Mesenchymal stem cell (in vitro differentiated cells and primary cell): ENCODE results near the gene TEKT5.

ENCODE experiments used
- DNase-seq: peaks from one replicate; pipeline ENCODE4 v3.0.0-alpha.2; 2013
- H2AFZ ChIP-seq: one replicate; pipeline ENCODE4 v1.6.1; 2013; ENCODE audit warnings: low read depth, mild to moderate bottlenecking, control low read depth, inconsistent platforms, low read length, moderate library complexity
- H2AK5ac ChIP-seq: 2 replicates; pipeline ENCODE4 v1.6.1; 2013; ENCODE audit warnings: low read length, moderate library complexity, mild to moderate bottlenecking, inconsistent platforms; ENCODE audit not compliant: severe bottlenecking
- H2BK120ac ChIP-seq: one replicate; pipeline ENCODE4 v1.6.1; 2013; ENCODE audit warnings: low read depth, mild to moderate bottlenecking, inconsistent platforms, low read length, moderate library complexity
- H2BK12ac ChIP-seq, 2 experiments: one replicate each; pipeline ENCODE4 v1.6.1; 2013; ENCODE audit warnings: inconsistent platforms in 2 of 2, low read length in 2 of 2, mild to moderate bottlenecking in 2 of 2, moderate library complexity in 2 of 2, control low read depth in 1 of 2
- H2BK15ac ChIP-seq: one replicate; pipeline ENCODE4 v1.6.1; 2013; ENCODE audit warnings: mild to moderate bottlenecking, low read depth, inconsistent platforms; ENCODE audit not compliant: poor library complexity, severe bottlenecking
- H2BK5ac ChIP-seq: 2 replicates; pipeline ENCODE4 v1.6.1; 2013; ENCODE audit warnings: low read depth, mild to moderate bottlenecking, low read length, control low read depth, inconsistent platforms; ENCODE audit not compliant: poor library complexity, severe bottlenecking
- H3K14ac ChIP-seq, 2 experiments: one replicate each; pipeline ENCODE4 v1.6.1; 2013; ENCODE audit warnings: inconsistent platforms in 2 of 2, low read length in 2 of 2, control low read depth in 1 of 2, mild to moderate bottlenecking in 1 of 2, moderate library complexity in 1 of 2
- H3K18ac ChIP-seq, 2 experiments: one replicate each; pipeline ENCODE4 v1.6.1; 2013; ENCODE audit warnings: inconsistent platforms in 2 of 2, low read length in 2 of 2, control low read depth in 1 of 2, low read depth in 1 of 2, mild to moderate bottlenecking in 1 of 2
- H3K23ac ChIP-seq, 2 experiments: one replicate each; pipeline ENCODE4 v1.6.1; 2013; ENCODE audit warnings: inconsistent platforms in 2 of 2, low read length in 2 of 2, mild to moderate bottlenecking in 2 of 2, moderate library complexity in 2 of 2, control low read depth in 1 of 2
- H3K27ac ChIP-seq: 2 replicates; pipeline ENCODE4 v1.5.1; 2013; ENCODE audit warnings: mild to moderate bottlenecking, moderate library complexity, low read length, control low read depth, inconsistent platforms; ENCODE audit not compliant: poor library complexity, severe bottlenecking
- H3K27me3 ChIP-seq, 2 experiments: 2 replicates each; pipeline versions ENCODE4 v1.6.1 to v1.7.0; 2013; ENCODE audit warnings: low read length in 2 of 2, mild to moderate bottlenecking in 2 of 2, moderate library complexity in 2 of 2, control low read depth in 1 of 2, inconsistent platforms in 1 of 2; ENCODE audit not compliant: control insufficient read depth in 1 of 2, insufficient read depth in 1 of 2
- H3K36me3 ChIP-seq, 2 experiments: 2 replicates each; pipeline versions ENCODE4 v1.6.1 to v1.7.0; 2013; ENCODE audit warnings: low read length in 2 of 2, control low read depth in 1 of 2, inconsistent platforms in 1 of 2, low read depth in 1 of 2, mild to moderate bottlenecking in 1 of 2; ENCODE audit not compliant: insufficient read depth in 2 of 2, control insufficient read depth in 1 of 2
- H3K4ac ChIP-seq, 2 experiments: one replicate each; pipeline ENCODE4 v1.6.1; 2013; ENCODE audit warnings: inconsistent platforms in 2 of 2, low read length in 2 of 2, mild to moderate bottlenecking in 2 of 2, moderate library complexity in 2 of 2, control low read depth in 1 of 2, low read depth in 1 of 2
- H3K4me1 ChIP-seq: 2 replicates; pipeline ENCODE4 v1.6.1; 2013; ENCODE audit warnings: low read depth, low read length, control low read depth; ENCODE audit not compliant: control insufficient read depth, insufficient read depth
- H3K4me2 ChIP-seq: 2 replicates; pipeline ENCODE4 v1.6.1; 2013; ENCODE audit warnings: low read length, mild to moderate bottlenecking, inconsistent platforms; ENCODE audit not compliant: poor library complexity, severe bottlenecking
- H3K4me3 ChIP-seq, 2 experiments: 2 replicates each; pipeline versions ENCODE4 v1.5.1 to v1.7.0; 2013; ENCODE audit warnings: low read length in 2 of 2, mild to moderate bottlenecking in 2 of 2, control low read depth in 1 of 2, low read depth in 1 of 2; ENCODE audit not compliant: insufficient read depth in 1 of 2
- H3K79me1 ChIP-seq: replicated peaks from 2 replicates; pipeline ENCODE4 v1.6.1; 2013; ENCODE audit warnings: mild to moderate bottlenecking, control low read depth, low read length, inconsistent platforms; ENCODE audit not compliant: poor library complexity, severe bottlenecking
- H3K9ac ChIP-seq: 2 replicates; pipeline ENCODE4 v1.7.0; 2013; ENCODE audit warnings: mild to moderate bottlenecking, low read length, moderate library complexity
- H3K9me3 ChIP-seq: 2 replicates; pipeline ENCODE4 v1.7.0; 2013; ENCODE audit warnings: mild to moderate bottlenecking, low read length; ENCODE audit not compliant: control insufficient read depth
- H4K8ac ChIP-seq: one replicate; pipeline ENCODE4 v1.6.1; 2013; ENCODE audit warnings: inconsistent platforms, mild to moderate bottlenecking, low read length, moderate library complexity
- H4K91ac ChIP-seq: one replicate; pipeline ENCODE4 v1.6.1; 2013; ENCODE audit warnings: mild to moderate bottlenecking, low read length, inconsistent platforms
- WGBS: methylation state at CpG from one replicate; pipeline ENCODE4 v1.1.7; 2013; ENCODE audit warnings: mixed read lengths; 5-methylcytosine and 5-hydroxymethylcytosine counted together

Gene TEKT5

GRCh38 chr16:10669791-10670190 lies 24.9 kb downstream of the TEKT5 start:
- Histone ChIP-seq H3K27ac (no peak overlapping the region), H3K9ac (no peak overlapping the region), H3K4me2 (no peak overlapping the region), H3K79me1 (no peaks in the 10 kb centered on the region), H4K8ac (no peak overlapping the region), H2BK15ac (no peak overlapping the region), H3K4me1 (no peaks in the 10 kb centered on the region), H4K91ac (no peak overlapping the region), H3K4me3 (no peak overlapping the region), H3K18ac (no peak overlapping the region), H3K9me3 (no peaks in the 10 kb centered on the region), H2BK5ac (no peak overlapping the region), H3K4ac (no peak overlapping the region), H2AFZ (no peak overlapping the region), H2BK12ac (no peak overlapping the region), H3K14ac (no peak overlapping the region), H2AK5ac (no peak overlapping the region), H3K27me3 (peaks cover 11 to 13% of the 10 kb centered on the region in 2 experiments), H3K36me3 (no peaks in the 10 kb centered on the region), H3K23ac (no peak overlapping the region), H2BK120ac (no peak overlapping the region)
- no peak for DNase-seq
- 56% methylated on average over 4 of the region's 4 CpGs for WGBS

- no peak for DNase-seq
- Histone ChIP-seq H2BK5ac (no peak overlapping the region), H3K18ac (no peak overlapping the region), H3K9me3 (no peaks in the 10 kb centered on the region), H3K79me1 (no peaks in the 10 kb centered on the region), H3K4me2 (no peak overlapping the region), H3K27ac (no peak overlapping the region), H2AK5ac (no peak overlapping the region), H3K4me3 (no peak overlapping the region), H4K8ac (no peak overlapping the region), H3K27me3 (peaks cover 14 to 22% of the 10 kb centered on the region in 2 experiments), H3K4me1 (no peaks in the 10 kb centered on the region), H3K9ac (no peak overlapping the region), H3K23ac (no peak overlapping the region), H2AFZ (no peak overlapping the region), H2BK15ac (no peak overlapping the region), H2BK12ac (no peak overlapping the region), H4K91ac (no peak overlapping the region), H3K36me3 (no peaks in the 10 kb centered on the region), H3K4ac (no peak overlapping the region), H3K14ac (no peak overlapping the region), H2BK120ac (no peak overlapping the region)
- 53% methylated on average over 7 of the region's 8 CpGs for WGBS
These were observed 26.2 kb downstream of the TEKT5 start for GRCh38 chr16:10668322-10669045.

- Histone ChIP-seq H3K23ac (no peak overlapping the region), H3K79me1 (no peaks in the 10 kb centered on the region), H3K4me3 (no peak overlapping the region), H4K91ac (no peak overlapping the region), H3K4me2 (no peak overlapping the region), H3K27ac (no peak overlapping the region), H3K14ac (no peak overlapping the region), H2BK5ac (no peak overlapping the region), H3K9ac (no peak overlapping the region), H2AK5ac (no peak overlapping the region), H2BK120ac (no peak overlapping the region), H3K18ac (no peak overlapping the region), H2BK12ac (no peak overlapping the region), H3K4ac (no peak overlapping the region), H3K36me3 (no peaks in the 10 kb centered on the region), H3K27me3 (peaks cover 8 to 34% of the 10 kb centered on the region in 2 experiments), H4K8ac (no peak overlapping the region), H3K4me1 (no peaks in the 10 kb centered on the region), H3K9me3 (no peaks in the 10 kb centered on the region), H2BK15ac (no peak overlapping the region), H2AFZ (no peak overlapping the region)
- 87% methylated on average over 8 of the region's 8 CpGs for WGBS
- no peak for DNase-seq
These were observed 27.5 kb downstream of the TEKT5 start for GRCh38 chr16:10667239-10667638.

GRCh38 chr16:10666291-10666690 lies 28.4 kb downstream of the TEKT5 start:
- no peak overlapping the region for H2BK15ac ChIP-seq
- WGBS = 84% methylated on average over 4 of the region's 4 CpGs
- H3K4ac ChIP-seq = peak overlapping the region in 1 of 2 experiments; percentile 54
- no peak overlapping the region for H2BK5ac ChIP-seq
- H3K27ac ChIP-seq = no peak overlapping the region
- H3K9ac ChIP-seq = no peak overlapping the region
- no peak overlapping the region for H2BK12ac ChIP-seq
- H3K4me1 ChIP-seq = no peaks in the 10 kb centered on the region
- H3K4me2 ChIP-seq = no peak overlapping the region
- H3K18ac ChIP-seq = no peak overlapping the region
- H4K8ac ChIP-seq = no peak overlapping the region
- no peaks in the 10 kb centered on the region for H3K79me1 ChIP-seq
- H4K91ac ChIP-seq = no peak overlapping the region
- no peak overlapping the region for H2AFZ ChIP-seq
- no peak overlapping the region for H3K14ac ChIP-seq
- H3K36me3 ChIP-seq = no peaks in the 10 kb centered on the region
- H3K23ac ChIP-seq = no peak overlapping the region
- no peaks in the 10 kb centered on the region for H3K9me3 ChIP-seq
- no peak overlapping the region for H2AK5ac ChIP-seq
- peaks cover 8 to 44% of the 10 kb centered on the region in 2 experiments for H3K27me3 ChIP-seq
- no peak overlapping the region for H3K4me3 ChIP-seq
- DNase-seq = no peak
- no peak overlapping the region for H2BK120ac ChIP-seq
